IPS-20b (cell line): ENCODE data around the gene CSNK1D.
A peak's percentile ranks its signal among the peaks of the same experiment; 100 is the strongest.

Source experiments
- H3K27ac ChIP-seq: one replicate; pipeline ENCODE4 v1.5.1; 2013; ENCODE audit warnings: low read length
- H3K27me3 ChIP-seq: 2 replicates; pipeline ENCODE4 v1.6.1; 2013; ENCODE audit warnings: mild to moderate bottlenecking, low read length, inconsistent platforms; ENCODE audit not compliant: insufficient read depth
- H3K36me3 ChIP-seq: 2 replicates; pipeline ENCODE4 v1.6.1; 2013; ENCODE audit warnings: low read depth, mild to moderate bottlenecking, inconsistent platforms, low read length, moderate library complexity; ENCODE audit not compliant: insufficient read depth
- H3K4me1 ChIP-seq: 2 replicates; pipeline ENCODE4 v1.6.1; 2013; ENCODE audit warnings: mild to moderate bottlenecking, control low read depth, inconsistent platforms, low read length, moderate library complexity; ENCODE audit not compliant: insufficient read depth
- H3K4me3 ChIP-seq: 2 replicates; pipeline ENCODE4 v1.5.1; 2013; ENCODE audit warnings: mild to moderate bottlenecking, low read length, inconsistent platforms
- H3K9ac ChIP-seq: 2 replicates; pipeline ENCODE4 v1.6.1; 2013; ENCODE audit warnings: low read depth, mild to moderate bottlenecking, inconsistent platforms, low read length, moderate library complexity
- H3K9me3 ChIP-seq: 2 replicates; pipeline ENCODE4 v1.6.1; 2013; ENCODE audit warnings: mild to moderate bottlenecking, low read depth, low read length, inconsistent platforms; ENCODE audit not compliant: insufficient read depth

Gene CSNK1D

GRCh38 chr17:82273327-82274133 lies at the start of gene CSNK1D:
TSS of gene CSNK1D (minus strand) at chr17:82273700. CDS start at chr17:82273381, 319 bp downstream.
- H3K4me1 ChIP-seq, result peaks cover 22% of the 10 kb centered on the region

GRCh38 chr17:82322526-82323453 lies 49.3 kb upstream of the CSNK1D start:
- Histone ChIP-seq H3K36me3 (no peaks in the 10 kb centered on the region), H3K27ac (no peak overlapping the region), H3K4me3 (no peak overlapping the region), H3K4me1 (peaks cover 2% of the 10 kb centered on the region; the same call in 1 of the 2 replicates), H3K9ac (no peak overlapping the region), H3K9me3 (no peaks in the 10 kb centered on the region), H3K27me3 (peaks cover 7% of the 10 kb centered on the region)

More at GRCh38 chr17:82273327-82274133, at the start of gene CSNK1D:
- Histone ChIP-seq H3K27me3 (peaks cover 12% of the 10 kb centered on the region; the same call in 1 of the 2 replicates), H3K9ac (peak within 1 kb of the TSS; percentile 85), H3K9me3 (no peaks in the 10 kb centered on the region), H3K4me3 (peak within 1 kb of the TSS; percentile 70), H3K27ac (peak within 1 kb of the TSS; percentile 71), H3K36me3 (peaks cover 33% of the 10 kb centered on the region)

GRCh38 chr17:82321947-82322466 lies 48.5 kb upstream of the CSNK1D start:
- no peaks in the 10 kb centered on the region for H3K9me3 ChIP-seq
- no peaks in the 10 kb centered on the region for H3K36me3 ChIP-seq
- no peak overlapping the region for H3K4me3 ChIP-seq
- H3K4me1 ChIP-seq, result no peaks in the 10 kb centered on the region; the same call in 1 of the 2 replicates
- H3K9ac ChIP-seq, result no peak overlapping the region
- H3K27ac ChIP-seq, result no peak overlapping the region
- no peaks in the 10 kb centered on the region; the same call in 1 of the 2 replicates for H3K27me3 ChIP-seq

- no peaks in the 10 kb centered on the region for H3K4me1 ChIP-seq
- H3K9me3 ChIP-seq, result no peaks in the 10 kb centered on the region
- H3K4me3 ChIP-seq, result no peak overlapping the region; the same call in 1 of the 2 replicates
- no peak overlapping the region for H3K27ac ChIP-seq
- no peaks in the 10 kb centered on the region for H3K36me3 ChIP-seq
- no peaks in the 10 kb centered on the region; the same call in 1 of the 2 replicates for H3K27me3 ChIP-seq
- H3K9ac ChIP-seq, result no peak overlapping the region
Observed at GRCh38 chr17:82320956-82321927, 47.7 kb upstream of the CSNK1D start.

- H3K27ac ChIP-seq, result no peak overlapping the region
- H3K4me3 ChIP-seq, result no peak overlapping the region
- H3K9me3 ChIP-seq, result no peaks in the 10 kb centered on the region
- peaks cover 6% of the 10 kb centered on the region; the same call in 1 of the 2 replicates for H3K27me3 ChIP-seq
- H3K36me3 ChIP-seq, result no peaks in the 10 kb centered on the region
- no peak overlapping the region for H3K9ac ChIP-seq
- no peaks in the 10 kb centered on the region for H3K4me1 ChIP-seq
Observed at GRCh38 chr17:82320140-82320840, 46.8 kb upstream of the CSNK1D start.

- Histone ChIP-seq H3K4me1 (no peaks in the 10 kb centered on the region), H3K9me3 (no peaks in the 10 kb centered on the region), H3K36me3 (no peaks in the 10 kb centered on the region), H3K27me3 (peaks cover 6% of the 10 kb centered on the region; the same call in 1 of the 2 replicates), H3K27ac (no peak overlapping the region), H3K4me3 (no peak overlapping the region), H3K9ac (no peak overlapping the region)
Observed at GRCh38 chr17:82319619-82320062, 46.1 kb upstream of the CSNK1D start.

- no peak overlapping the region for H3K9ac ChIP-seq
- H3K4me3 ChIP-seq, result no peak overlapping the region
- no peaks in the 10 kb centered on the region for H3K36me3 ChIP-seq
- H3K9me3 ChIP-seq, result no peaks in the 10 kb centered on the region
- no peaks in the 10 kb centered on the region for H3K4me1 ChIP-seq
- peaks cover 6% of the 10 kb centered on the region; the same call in 1 of the 2 replicates for H3K27me3 ChIP-seq
- H3K27ac ChIP-seq, result no peak overlapping the region
Observed at GRCh38 chr17:82318772-82319606, 45.5 kb upstream of the CSNK1D start.

GRCh38 chr17:82318169-82318498 lies 44.6 kb upstream of the CSNK1D start:
- Histone ChIP-seq H3K27ac (no peak overlapping the region), H3K4me1 (no peaks in the 10 kb centered on the region), H3K9ac (no peak overlapping the region), H3K9me3 (no peaks in the 10 kb centered on the region), H3K36me3 (no peaks in the 10 kb centered on the region), H3K4me3 (no peak overlapping the region), H3K27me3 (peaks cover 6% of the 10 kb centered on the region; the same call in 1 of the 2 replicates)

GRCh38 chr17:82317394-82318168 lies 44.1 kb upstream of the CSNK1D start, which contains the start of gene CD7:
TSS of gene CD7 (minus strand) at chr17:82317608. CDS start at chr17:82317495, 113 bp downstream.
- H3K36me3 ChIP-seq, result no peaks in the 10 kb centered on the region
- H3K9ac ChIP-seq, result no peak within 1 kb of the TSS
- H3K27me3 ChIP-seq, result peaks cover 6% of the 10 kb centered on the region; the same call in 1 of the 2 replicates
- H3K9me3 ChIP-seq, result no peaks in the 10 kb centered on the region
- no peak within 1 kb of the TSS for H3K4me3 ChIP-seq
- no peaks in the 10 kb centered on the region for H3K4me1 ChIP-seq
- no peak within 1 kb of the TSS for H3K27ac ChIP-seq
